ENCODE data around the gene PDPR.
"Not testable (repeated sequence)": the region's sequence is repeated elsewhere in the genome, so short reads cannot be mapped to it uniquely, and the experiment has no call there.

Gene PDPR

DNA sequence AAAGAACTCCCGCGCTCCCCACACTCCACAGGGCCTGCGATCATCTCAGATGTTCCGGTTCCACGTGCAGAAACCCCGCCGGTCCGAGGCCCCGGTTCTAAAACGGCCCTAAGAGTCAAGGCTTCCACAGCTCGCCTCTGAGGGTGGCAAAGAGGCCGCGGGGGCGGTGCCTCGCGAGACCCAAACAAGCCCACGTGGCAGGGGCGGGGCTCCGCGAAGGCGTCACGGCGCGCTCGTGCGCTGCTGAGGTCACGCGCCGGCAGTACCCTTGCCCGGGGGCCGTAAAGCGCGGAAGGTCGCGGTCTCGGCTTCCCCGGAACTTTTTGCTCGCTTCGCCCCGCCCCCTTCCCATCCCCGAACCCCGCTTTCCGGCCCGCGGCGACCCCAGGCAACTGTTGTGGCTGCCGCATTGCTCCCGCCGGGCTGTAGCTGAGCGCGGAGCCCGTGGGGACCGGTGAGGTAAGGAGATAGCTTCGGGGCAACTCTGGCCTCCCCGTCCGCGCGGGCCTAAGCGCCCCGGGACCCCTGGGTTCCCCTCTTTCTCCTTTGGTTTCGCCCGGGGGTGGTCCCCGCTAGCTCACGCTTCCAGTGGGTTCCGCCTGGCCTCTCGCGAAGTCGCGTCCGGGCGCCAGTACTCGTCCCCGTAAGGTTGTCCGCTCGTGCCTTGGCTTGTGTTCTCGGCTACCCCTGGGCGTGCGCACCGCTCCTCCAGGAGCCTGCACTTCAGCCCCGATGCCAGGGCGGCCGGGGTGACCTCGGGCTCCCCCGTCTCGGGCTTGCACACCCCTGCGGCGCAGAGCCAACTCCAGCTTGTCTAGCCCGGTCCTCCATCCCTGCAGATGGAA lies at the start of gene PDPR:
Gene PDPR, plus strand, starts transcription at position 351 of the 845 bp plus-strand sequence. CDS start 6,161 bp downstream, outside the sequence.
- peak; percentile 64 to 73 for DNase-seq

DNA sequence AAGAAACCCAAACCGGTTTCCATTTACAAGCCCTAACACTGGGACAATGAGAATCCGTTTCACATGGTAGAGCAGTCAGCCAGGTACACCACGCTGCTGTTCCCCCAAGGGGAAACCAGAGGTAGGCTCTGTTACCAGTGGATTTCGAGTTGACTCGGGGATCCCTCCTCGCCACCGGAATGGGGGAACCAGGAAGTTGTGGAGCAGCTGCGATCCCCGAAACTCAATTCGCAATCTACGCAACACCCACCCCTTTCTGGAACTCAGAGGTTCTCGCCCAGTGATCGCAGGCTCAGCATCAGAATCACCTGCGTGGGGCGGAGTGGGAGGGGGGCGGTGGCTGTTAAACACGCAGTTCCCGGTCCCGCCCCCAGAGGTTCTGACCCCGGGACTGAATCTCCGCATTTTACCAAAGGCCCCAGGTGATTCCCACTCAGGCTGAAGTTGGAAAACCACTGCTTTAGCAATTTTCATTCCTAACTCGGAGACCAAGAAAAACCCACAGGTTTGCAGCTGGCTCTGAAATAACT lies 49.2 kb upstream of the PDPR start:
- not testable (repeated sequence) for DNase-seq

DNA sequence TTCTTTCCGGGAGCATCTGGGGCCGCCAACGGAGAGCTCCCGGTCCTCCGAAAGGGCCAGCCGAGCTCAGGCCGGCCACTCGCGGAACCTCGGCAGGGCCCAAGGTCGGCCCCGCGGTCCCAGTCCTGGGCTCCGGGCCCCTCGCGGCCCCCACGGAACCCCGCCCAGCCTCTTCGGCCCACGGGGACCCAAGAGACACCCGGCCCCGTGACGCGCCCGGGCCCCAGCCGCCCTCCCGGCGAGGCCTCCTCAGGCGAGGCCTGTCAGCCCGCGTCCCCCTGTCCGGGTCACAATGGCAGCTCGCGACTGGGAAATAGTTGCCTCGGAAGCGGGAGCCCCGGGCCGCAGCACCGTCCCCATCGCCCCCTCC lies 48.8 kb upstream of the PDPR start:
- DNase-seq = not testable (repeated sequence)

DNA sequence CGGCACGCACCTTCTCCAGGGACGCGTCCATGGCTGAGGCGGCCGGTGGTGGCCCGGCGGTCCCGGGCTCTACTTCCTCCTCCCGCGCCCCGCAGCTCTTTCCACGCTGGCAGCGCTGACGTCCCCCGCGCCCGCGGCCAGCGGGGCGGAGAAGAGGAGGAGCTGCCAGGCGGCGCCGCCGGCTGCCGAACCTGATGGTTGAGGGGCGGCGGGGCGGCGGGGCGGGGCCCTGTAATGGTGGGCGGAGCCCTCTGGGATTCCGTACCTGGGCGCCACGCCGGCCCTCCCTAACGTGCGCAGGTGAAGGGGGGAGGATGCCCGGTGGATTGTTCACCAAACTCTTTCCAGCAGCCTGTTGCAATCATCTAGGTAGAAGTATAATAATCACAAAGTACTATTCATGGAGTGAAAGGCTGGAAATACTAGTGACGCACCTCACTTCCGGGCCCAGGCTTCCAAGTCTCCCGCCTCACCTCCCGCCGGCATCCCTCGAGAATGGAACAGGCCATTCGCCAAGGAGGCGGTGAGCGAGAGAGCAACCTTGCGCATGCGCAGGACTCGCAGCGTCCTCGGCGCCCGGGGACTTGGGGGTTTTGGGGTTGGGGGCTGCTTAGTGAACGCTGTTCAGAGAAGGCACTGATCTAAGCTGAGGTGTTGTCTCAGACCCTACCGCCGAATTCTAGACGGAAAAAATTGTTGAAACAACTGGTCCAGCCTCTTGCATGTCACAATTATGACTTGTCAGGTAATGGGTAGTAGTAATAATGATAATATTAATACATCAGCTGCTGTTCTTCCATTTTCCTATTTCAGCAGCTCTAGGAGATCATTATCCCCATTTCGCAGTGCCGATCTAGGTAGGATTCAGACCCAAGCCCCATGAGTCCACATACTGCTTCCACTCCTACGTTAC lies 48.1 kb upstream of the PDPR start:
- DNase-seq = peak; percentile 32 to 77

DNA sequence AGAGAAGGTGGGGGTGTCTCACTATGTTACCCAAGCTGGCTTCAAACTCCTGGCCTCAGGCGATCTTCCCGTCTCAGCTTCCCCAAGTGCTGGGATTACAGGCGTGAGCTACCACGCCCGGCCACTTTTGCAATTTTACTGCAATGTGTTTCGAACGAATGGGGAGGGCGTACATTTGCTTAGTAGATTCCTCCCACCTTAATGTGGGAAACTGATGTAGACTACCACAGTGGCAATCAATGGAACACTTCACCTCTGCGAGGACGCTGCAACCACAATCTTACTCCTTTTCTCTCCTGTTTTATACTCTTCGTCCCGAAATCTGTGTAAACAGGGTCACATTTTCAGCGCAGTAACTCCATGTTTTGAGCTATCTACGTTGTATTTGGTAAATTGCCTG lies 47.4 kb upstream of the PDPR start:
- DNase-seq = not testable (repeated sequence)

DNA sequence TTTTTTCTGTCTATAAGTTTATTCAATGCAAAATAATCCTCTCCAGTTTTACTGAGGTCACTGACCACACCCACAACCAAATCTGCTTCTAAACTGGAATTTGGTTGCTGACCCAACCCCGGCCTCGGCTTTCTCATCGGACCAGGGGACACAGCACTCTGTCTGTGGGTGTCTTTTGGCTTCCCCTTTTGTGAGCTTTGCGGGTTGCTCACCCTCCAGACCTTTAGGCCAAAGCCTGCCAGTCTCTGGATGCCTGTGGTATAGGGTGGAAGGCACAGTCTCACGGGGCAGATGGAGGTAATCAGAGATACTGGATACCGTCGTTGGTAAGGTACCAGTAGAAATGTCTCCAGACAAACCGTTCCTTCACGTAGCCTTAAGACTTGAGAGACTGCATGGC lies 35.1 kb upstream of the PDPR start:
- not testable (repeated sequence) for DNase-seq

DNA sequence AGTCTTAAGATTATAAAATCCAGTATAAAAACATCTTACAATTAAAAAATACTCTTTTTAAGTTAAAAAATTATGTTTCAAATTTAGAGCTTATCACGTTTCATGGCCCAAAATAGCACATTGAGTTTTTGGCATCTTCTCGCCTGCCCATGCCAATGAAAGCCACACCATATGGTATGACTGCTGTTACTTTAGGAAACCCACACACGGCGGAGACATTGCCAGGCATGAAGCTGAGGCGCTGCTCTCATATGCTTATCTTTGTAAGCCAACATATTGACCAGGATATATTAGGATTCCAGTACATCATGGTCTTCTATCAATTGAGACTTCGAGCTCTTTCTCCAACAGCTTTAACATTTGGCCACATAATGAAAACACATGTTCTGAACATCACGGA lies 32.9 kb upstream of the PDPR start:
- DNase-seq = not testable (repeated sequence)

DNA sequence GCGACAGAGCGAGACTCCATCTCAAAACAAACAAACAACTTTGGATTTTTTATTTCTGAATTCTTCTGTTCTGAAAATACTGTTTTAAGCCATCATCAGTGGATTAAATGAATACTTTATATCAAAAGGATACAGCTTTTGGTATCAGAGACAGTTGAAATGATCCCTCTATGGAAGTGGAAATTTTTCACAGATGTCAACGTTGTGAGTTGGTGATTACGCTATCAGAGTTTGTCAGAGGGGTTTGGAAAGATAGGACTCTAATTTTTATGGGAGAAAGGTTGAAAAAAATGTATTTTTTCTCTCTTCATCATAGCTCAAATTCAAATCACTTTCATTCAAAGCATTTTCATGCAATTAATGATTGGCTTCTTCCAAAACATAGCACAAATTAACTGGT lies 30.2 kb upstream of the PDPR start:
- not testable (repeated sequence) for DNase-seq

DNA sequence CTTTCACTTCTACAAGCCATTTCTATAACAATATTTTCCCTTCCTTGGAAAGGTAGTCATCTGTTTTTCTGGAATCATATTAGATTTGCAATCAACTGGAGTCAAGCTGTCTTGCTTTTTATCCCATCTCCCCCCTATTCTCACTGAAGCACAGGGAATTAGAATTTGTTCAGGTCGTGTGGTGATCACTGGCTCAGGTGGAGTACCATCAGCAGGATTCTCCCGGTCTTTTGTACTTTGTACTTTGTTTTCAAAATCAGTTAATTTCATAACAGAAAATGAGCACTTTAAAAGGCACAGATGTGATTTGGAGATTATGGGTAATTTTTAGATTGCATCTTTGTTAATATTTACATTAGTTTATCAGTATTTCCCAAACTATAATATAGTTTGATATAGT lies 26.0 kb upstream of the PDPR start:
- DNase-seq = not testable (repeated sequence)

DNA sequence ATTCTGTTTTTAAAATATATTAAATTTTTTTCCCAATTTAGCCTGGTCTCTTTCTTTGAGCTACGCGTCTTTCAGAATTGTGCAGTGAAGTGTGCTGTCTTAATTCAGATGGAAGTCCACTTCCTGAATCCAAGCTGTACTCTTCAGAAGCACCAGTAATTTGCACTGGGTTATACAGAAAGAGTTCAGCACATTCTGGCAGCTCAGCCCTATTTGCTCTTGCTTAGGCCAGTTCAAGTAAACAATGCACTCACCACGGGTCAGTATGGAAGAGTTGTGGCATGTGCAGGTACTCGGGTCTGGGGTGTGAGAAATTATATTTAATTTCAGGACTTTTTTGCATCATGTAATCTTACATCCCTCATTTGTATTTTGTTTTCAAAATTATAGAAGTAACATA lies 25.3 kb upstream of the PDPR start:
- not testable (repeated sequence) for DNase-seq

DNA sequence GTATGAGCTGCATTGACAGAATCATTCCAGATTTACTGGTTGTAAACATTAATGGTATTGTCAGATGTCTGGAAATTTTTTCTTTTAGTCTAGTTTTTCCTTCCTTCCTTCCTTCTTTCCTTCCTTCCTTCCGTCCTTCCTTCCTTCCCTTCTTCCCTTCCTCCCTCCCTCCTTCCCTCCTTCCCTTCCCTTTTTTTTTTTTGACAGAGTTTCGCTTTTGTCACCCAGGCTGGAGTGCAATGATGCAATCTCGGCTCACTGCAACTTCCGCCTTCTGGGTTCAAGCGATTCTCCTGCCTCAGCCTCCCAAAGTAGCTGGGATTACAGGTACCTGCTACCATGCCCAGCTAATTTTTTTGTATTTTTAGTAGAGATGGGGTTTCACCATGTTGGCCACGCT lies 24.8 kb upstream of the PDPR start:
- DNase-seq = not testable (repeated sequence)

DNA sequence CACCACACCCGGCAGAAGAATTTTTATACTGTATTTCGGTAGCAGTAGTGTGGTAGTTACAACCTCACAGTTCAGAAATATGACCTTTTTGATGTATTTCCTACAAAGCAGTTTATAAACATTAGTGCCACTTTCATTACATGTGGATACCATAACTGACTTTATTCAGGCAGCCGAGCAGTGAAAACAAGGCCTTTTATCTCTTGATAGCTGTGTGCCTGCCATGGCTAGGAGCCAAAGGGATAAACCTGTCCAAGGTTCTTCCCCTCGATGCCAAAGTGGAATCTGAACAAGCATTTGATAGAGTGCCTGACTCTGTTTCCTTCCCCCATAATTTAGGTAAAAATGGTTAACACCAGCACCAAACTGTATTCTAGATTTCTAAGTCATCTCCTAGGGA lies 23.0 kb upstream of the PDPR start:
- not testable (repeated sequence) for DNase-seq

DNA sequence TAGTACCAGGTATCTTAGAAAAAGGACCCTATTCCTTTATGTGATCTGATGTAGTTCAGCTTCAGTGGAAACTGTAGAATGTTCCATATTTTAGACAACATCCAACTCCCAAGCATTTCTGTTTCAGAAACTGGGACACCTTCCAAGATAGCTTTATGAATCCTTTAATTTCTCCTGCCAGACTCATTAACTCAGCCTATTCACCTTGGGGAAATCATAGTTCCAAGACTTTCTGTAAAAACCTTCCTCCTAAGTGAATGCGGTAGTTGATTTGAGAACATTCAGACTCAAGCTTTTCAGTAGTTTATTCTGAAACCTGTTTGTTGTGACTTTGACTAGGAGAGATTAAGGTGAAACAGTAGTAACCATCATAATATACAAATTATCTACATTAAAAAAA lies 20.0 kb upstream of the PDPR start:
- not testable (repeated sequence) for DNase-seq

DNA sequence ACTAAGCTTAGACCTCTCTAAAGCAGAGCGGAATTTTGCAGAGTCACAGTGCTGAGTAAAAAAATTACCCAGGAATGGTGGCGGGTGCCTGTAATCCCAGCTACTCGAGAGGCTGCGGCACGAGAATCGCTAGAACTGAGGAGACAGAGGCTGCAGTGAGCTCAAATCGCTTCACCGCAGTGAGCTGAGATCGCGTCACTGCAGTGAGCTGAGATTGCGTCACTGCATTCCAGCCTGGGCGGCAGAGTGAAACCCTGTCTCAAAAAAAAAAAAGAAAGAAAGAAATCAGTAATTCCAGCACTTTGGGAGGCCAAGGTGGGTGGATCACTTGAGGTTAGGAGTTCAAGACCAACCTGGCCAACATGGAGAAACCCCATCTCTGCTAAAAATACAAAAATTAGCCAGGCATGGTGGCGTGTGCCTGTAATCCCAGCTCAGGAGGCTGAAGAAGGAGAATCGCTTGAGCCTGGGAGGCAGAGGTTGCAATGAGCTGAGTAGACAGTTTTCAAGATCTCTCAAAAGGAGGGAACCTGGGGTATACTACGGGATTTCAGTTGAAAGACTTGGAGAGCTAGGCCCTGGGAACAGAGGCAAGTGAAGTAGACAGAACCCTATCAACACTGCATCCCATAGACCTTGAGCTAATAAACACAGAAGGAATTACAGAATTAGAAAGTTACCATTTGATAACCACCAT lies 4.4 kb upstream of the PDPR start:
- DNase-seq = not testable (repeated sequence)

DNA sequence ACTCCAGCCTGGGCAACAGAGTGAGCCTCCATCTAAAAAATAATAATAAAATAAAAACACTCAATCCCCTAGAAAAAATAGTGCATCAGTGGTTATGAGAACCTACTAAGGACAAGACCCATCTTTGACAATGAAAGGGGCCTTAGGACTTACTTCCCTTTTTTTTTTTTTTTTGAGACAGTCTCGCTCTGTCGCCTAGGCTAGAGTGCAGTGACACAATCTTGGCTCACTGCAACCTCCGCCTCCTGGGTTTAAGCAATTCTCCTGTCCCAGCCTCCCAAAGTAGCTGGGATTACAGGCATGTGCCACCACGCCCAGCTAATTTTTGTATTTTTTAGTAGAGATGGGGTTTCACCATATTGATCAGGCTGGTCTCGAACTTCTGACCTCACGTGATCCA lies 2.0 kb upstream of the PDPR start:
- DNase-seq = not testable (repeated sequence)

DNA sequence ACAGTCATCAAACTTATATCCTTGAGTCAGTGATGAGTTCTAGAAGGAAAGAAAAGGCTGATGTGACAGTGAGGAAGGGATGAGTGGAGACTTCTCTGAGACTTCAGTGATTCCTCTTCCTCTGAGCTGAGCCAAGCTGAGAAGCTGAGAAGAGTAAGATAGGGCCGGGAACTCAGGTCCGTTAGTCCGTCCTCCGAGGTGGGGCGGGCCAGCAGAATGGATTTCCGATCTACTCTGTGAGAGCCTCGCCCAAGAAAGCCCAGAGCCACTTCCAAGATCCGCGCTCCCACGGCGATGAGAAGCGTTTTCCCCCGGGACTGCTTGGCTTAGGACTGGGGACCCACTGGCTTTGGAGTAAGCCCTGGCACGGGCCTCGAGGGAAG lies 542 bp upstream of the PDPR start:
- DNase-seq = not testable (repeated sequence)

DNA sequence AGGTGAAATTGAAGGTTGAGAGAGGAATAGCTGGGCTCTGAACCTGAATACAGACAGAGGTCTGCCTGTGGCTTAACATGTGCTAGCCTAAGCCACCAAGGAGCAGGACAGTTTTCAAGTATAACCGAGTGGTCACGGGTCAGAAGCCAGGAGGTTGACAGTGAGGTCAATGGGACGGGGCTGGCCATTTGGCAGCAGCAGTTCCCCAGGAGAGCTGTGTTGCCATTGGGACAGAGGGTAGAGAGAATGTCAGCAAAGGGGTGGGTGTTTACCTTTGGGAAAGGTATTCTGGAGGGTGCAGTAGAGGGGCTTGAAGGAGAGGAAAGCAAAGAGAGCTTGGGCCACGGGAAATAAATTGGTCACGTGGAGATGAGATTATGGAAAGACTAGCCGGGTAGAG lies 4.2 kb downstream of the PDPR start:
- DNase-seq = not testable (repeated sequence)

DNA sequence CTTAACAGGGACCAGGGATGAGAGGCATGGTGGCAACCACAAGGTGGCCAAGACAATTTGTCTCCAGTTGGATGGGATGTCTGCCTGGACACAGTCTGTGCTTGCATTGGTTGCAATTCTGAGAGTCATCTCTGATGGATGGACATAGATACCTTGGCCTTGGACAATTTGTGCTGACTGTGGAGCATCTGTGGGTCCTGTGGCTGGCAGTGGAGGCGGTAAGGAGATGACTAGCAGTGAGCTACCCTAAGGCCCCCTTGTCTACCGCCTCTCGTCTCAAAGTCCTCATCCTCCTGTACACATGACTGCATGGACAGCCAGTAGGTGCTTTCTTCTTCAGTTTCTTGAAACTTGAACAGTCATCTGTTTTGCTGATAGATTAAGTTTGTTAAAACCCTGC lies 4.6 kb downstream of the PDPR start:
- DNase-seq = not testable (repeated sequence)

DNA sequence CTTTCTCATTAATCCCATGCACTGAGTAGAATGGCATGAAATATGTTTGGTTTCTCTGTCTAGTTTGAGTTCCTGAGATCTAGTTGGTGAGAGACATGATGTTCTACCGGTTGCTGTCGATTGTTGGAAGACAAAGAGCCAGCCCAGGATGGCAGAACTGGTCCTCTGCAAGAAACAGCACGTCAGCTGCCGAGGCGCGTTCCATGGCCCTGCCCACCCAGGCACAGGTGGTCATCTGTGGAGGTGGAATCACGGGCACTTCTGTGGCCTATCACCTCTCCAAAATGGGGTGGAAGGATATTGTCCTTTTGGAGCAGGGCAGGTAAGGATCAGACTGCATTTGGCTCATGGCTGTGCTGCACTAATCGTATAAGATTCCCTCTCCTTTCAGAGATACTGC lies 6.3 kb downstream of the PDPR start:
- not testable (repeated sequence) for DNase-seq

DNA sequence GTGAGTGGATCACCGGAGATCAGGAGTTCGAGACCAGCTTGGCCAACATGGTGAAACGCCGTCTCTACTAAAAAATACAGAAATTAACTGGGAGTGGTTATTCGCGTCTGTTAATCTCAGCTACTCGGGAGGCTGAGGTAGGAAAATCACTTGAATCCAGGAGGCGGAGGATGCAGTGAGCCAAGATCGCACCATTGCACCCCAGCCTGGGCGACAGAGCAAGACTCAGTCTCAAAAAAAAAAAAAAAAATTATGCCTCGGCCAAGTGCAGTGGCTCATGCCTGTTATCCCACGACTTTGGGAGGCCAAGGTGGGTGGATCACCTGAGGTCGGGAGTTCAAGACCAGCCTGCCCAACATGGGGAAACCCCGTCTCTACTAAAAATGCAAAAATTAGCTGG lies 9.7 kb downstream of the PDPR start:
- not testable (repeated sequence) for DNase-seq

DNA sequence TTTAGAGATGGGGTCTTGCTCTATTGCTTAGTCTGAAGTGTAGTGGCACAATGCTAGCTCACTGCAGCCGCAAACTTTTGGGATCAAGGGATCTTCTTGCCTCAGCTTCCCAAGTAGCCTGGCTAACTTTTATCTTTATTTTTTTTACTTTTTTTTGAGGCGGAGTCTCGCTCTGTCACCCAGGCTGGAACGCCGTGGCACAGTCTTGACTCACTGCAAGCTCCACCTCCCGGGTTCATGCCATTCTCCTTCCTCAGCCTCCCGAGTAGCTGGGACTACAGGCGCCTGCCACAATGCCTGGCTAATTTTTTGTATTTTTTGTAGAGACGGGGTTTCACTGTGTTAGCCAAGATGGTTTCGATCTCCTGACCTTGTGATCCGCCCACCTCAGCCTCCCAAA lies 12.1 kb downstream of the PDPR start:
- not testable (repeated sequence) for DNase-seq

DNA sequence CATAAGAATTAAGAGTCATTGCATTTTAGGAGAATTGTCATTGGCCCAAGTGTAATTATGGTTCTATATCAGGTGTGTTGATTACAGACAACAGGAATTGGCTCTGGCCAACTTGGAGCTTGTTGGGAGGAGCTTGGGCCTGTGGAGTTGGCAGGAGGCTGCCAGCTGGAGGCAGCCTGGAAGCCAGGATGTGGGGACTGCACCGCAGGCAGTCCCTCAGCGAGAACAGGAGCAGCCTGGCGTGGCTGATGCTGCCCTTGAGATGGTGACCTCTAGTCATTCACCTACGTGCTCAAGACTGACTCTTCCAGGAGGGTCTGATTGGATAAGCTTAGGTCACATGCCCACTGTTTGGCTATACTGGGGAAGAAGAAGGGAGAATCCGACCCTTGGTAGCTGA lies 13.6 kb downstream of the PDPR start:
- not testable (repeated sequence) for DNase-seq

DNA sequence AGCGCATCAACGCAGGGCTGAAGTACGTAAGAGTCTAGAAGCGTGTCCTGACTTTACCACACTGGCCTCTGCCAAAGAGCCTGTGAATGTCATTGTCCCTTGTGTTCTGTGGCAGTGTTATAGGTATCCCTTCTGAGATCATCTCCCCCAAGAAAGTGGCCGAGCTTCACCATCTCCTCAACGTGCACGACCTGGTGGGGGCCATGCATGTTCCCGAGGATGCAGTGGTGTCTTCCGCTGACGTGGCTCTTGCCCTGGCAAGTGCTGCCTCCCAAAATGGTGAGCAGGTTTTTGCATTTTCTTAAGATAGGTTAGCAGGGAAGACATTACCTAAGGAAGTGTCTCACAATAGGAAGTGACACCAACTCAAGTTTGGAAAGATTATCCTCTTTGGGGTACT lies 14.7 kb downstream of the PDPR start:
- not testable (repeated sequence) for DNase-seq

Measured in NCI-H1930 (cell line).